Astrocyte (in vitro differentiated cells and primary cell): ENCODE data around the gene PRPSAP1. TPM values are rescaled to one million over a fixed set of nuclear protein-coding genes. Genes with fewer than 3 reads are reported as not detected.
A peak's percentile ranks its signal among the peaks of the same experiment; 100 is the strongest.

Source experiments
- DNase-seq: peaks from one replicate; pipeline ENCODE4 v3.0.0-alpha.2; 2010; ENCODE audit warnings: low read depth
- FAIRE-seq: peaks from 2 replicates; lab custom pipeline; 2011; peaks lifted over from hg19 to GRCh38; lab: Jason Lieb, UNC
- H2AFZ ChIP-seq: 2 replicates; pipeline ENCODE4 v1.6.0; 2012; ENCODE audit warnings: low read depth, low read length, inconsistent platforms
- H3K27ac ChIP-seq: 2 replicates; pipeline ENCODE4 v1.5.1; 2011; ENCODE audit warnings: low read depth, low read length, inconsistent platforms
- H3K27me3 ChIP-seq: 2 replicates; pipeline ENCODE4 v1.6.0; 2011; ENCODE audit warnings: low read length, inconsistent platforms; ENCODE audit not compliant: insufficient read depth
- H3K36me3 ChIP-seq: 2 replicates; pipeline ENCODE4 v1.5.1; 2011; ENCODE audit warnings: low read length, inconsistent platforms; ENCODE audit not compliant: insufficient read depth
- H3K4me1 ChIP-seq: 2 replicates; pipeline ENCODE4 v1.5.1; 2011; ENCODE audit warnings: low read length, inconsistent platforms; ENCODE audit not compliant: insufficient read depth
- H3K4me2 ChIP-seq: 2 replicates; pipeline ENCODE4 v1.6.0; 2012; ENCODE audit warnings: low read length, inconsistent platforms
- H3K4me3 ChIP-seq: 2 replicates; pipeline ENCODE4 v1.5.1; 2011; ENCODE audit warnings: low read depth, mild to moderate bottlenecking, low read length, inconsistent platforms; ENCODE audit not compliant: insufficient read depth
- H3K79me2 ChIP-seq: 2 replicates; pipeline ENCODE4 v1.6.0; 2012; ENCODE audit warnings: mild to moderate bottlenecking, low read length, inconsistent platforms; ENCODE audit not compliant: insufficient read depth
- H3K9ac ChIP-seq: 2 replicates; pipeline ENCODE4 v1.6.0; 2012; ENCODE audit warnings: mild to moderate bottlenecking, low read length, inconsistent platforms
- H3K9me3 ChIP-seq: 2 replicates; pipeline ENCODE4 v1.5.1; 2012; ENCODE audit warnings: low read depth, mild to moderate bottlenecking, low read length, inconsistent platforms; ENCODE audit not compliant: insufficient read depth
- H4K20me1 ChIP-seq: 2 replicates; pipeline ENCODE4 v1.6.0; 2012; ENCODE audit warnings: low read length, inconsistent platforms; ENCODE audit not compliant: insufficient read depth
- H3K27ac Mint-ChIP-seq: one replicate; pipeline ENCODE4 v1.8.0; 2021; ENCODE audit warnings: mild to moderate bottlenecking, mixed read lengths; ENCODE audit not compliant: unreplicated experiment
- H3K27me3 Mint-ChIP-seq: one replicate; pipeline ENCODE4 v1.8.0; 2021; ENCODE audit warnings: low read depth, mixed read lengths; ENCODE audit not compliant: unreplicated experiment
- H3K36me3 Mint-ChIP-seq: one replicate; pipeline ENCODE4 v1.8.0; 2021; ENCODE audit warnings: low read depth, mixed read lengths; ENCODE audit not compliant: unreplicated experiment
- H3K4me1 Mint-ChIP-seq: one replicate; pipeline ENCODE4 v1.8.0; 2021; ENCODE audit warnings: low read depth, mixed read lengths; ENCODE audit not compliant: unreplicated experiment
- H3K4me3 Mint-ChIP-seq: one replicate; pipeline ENCODE4 v1.8.0; 2021; ENCODE audit warnings: mild to moderate bottlenecking, moderate library complexity, mixed read lengths; ENCODE audit not compliant: unreplicated experiment
- H3K9me3 Mint-ChIP-seq: one replicate; pipeline ENCODE4 v1.8.0; 2021; ENCODE audit warnings: mild to moderate bottlenecking, mixed read lengths; ENCODE audit not compliant: unreplicated experiment
- CTCF ChIP-seq: IDR thresholded peaks from 2 replicates; pipeline ENCODE4 v1.5.1; 2011; ENCODE audit warnings: low read depth, mild to moderate bottlenecking, inconsistent platforms, low read length, moderate library complexity; ENCODE audit not compliant: insufficient read depth
- EZH2 ChIP-seq: IDR thresholded peaks from 2 replicates; pipeline ENCODE4 v1.6.1; 2012; ENCODE audit warnings: mild to moderate bottlenecking, low read length, inconsistent platforms; ENCODE audit not compliant: insufficient read depth
- total RNA-seq: library from RNA; stranded (reverse); gene quantifications from 2 replicates; pipeline ENCODE4 v1.2.1, GENCODE V29; 2021

The PRPSAP1 gene
- total RNA-seq, 1 donor from 2014 or later, result 36.2 TPM

- no peak overlapping the region for H3K27ac Mint-ChIP-seq
- no peaks in the 10 kb centered on the region for H3K4me1 Mint-ChIP-seq
- TF ChIP-seq EZH2 (no peak), CTCF (no peak)
- FAIRE-seq (no peak), DNase-seq (no peak)
- Histone ChIP-seq H3K4me1 (no peaks in the 10 kb centered on the region), H3K79me2 (no peaks in the 10 kb centered on the region), H3K9ac (no peak overlapping the region), H4K20me1 (peaks cover 3% of the 10 kb centered on the region), H2AFZ (no peak overlapping the region), H3K4me3 (no peak overlapping the region), H3K36me3 (no peaks in the 10 kb centered on the region), H3K4me2 (no peak overlapping the region), H3K27ac (no peak overlapping the region), H3K27me3 (no peaks in the 10 kb centered on the region), H3K9me3 (no peaks in the 10 kb centered on the region)
- H3K4me3 Mint-ChIP-seq, result peak overlapping the region; percentile 62
- no peaks in the 10 kb centered on the region for H3K27me3 Mint-ChIP-seq
- peaks cover 4% of the 10 kb centered on the region for H3K9me3 Mint-ChIP-seq
- H3K36me3 Mint-ChIP-seq, result peaks cover 8% of the 10 kb centered on the region
Observed at GRCh38 chr17:76304226-76305134, 49.2 kb downstream of the PRPSAP1 start.

GRCh38 chr17:76297436-76297835 lies 56.3 kb downstream of the PRPSAP1 start:
- Histone ChIP-seq H3K36me3 (peaks cover 7% of the 10 kb centered on the region), H3K9me3 (no peaks in the 10 kb centered on the region), H3K79me2 (no peaks in the 10 kb centered on the region), H3K4me2 (no peak overlapping the region), H2AFZ (no peak overlapping the region), H3K4me1 (no peaks in the 10 kb centered on the region), H3K27ac (no peak overlapping the region), H3K27me3 (no peaks in the 10 kb centered on the region), H3K9ac (no peak overlapping the region), H4K20me1 (no peaks in the 10 kb centered on the region), H3K4me3 (no peak overlapping the region)
- no peak for TF ChIP-seq EZH2
- no peak for TF ChIP-seq CTCF
- H3K27ac Mint-ChIP-seq, result no peak overlapping the region
- FAIRE-seq (no peak), DNase-seq (no peak)
- H3K4me1 Mint-ChIP-seq, result no peaks in the 10 kb centered on the region
- H3K27me3 Mint-ChIP-seq, result no peaks in the 10 kb centered on the region
- no peaks in the 10 kb centered on the region for H3K9me3 Mint-ChIP-seq
- H3K36me3 Mint-ChIP-seq, result peaks cover 17% of the 10 kb centered on the region
- H3K4me3 Mint-ChIP-seq, result no peak overlapping the region

GRCh38 chr17:76296889-76297288 lies 56.8 kb downstream of the PRPSAP1 start:
- Histone ChIP-seq H3K27ac (no peak overlapping the region), H4K20me1 (no peaks in the 10 kb centered on the region), H3K36me3 (peaks cover 7% of the 10 kb centered on the region), H3K9me3 (no peaks in the 10 kb centered on the region), H3K9ac (no peak overlapping the region), H2AFZ (no peak overlapping the region), H3K4me1 (no peaks in the 10 kb centered on the region), H3K27me3 (no peaks in the 10 kb centered on the region), H3K4me3 (no peak overlapping the region), H3K4me2 (no peak overlapping the region), H3K79me2 (no peaks in the 10 kb centered on the region)
- H3K9me3 Mint-ChIP-seq, result no peaks in the 10 kb centered on the region
- FAIRE-seq (no peak), DNase-seq (no peak)
- no peak overlapping the region for H3K27ac Mint-ChIP-seq
- TF ChIP-seq CTCF (no peak), EZH2 (no peak)
- H3K36me3 Mint-ChIP-seq, result peaks cover 17% of the 10 kb centered on the region
- no peak overlapping the region for H3K4me3 Mint-ChIP-seq
- H3K4me1 Mint-ChIP-seq, result no peaks in the 10 kb centered on the region
- H3K27me3 Mint-ChIP-seq, result no peaks in the 10 kb centered on the region
